ENCODE measurements around the gene KCNA10.

- TF ChIP-seq EZH2 (IDR thresholded peaks at IDR 0.05; ENCODE audit: borderline replicate concordance, control insufficient read depth, low read depth, low read length): no peak
- no peak for TF ChIP-seq ZNF622 (IDR thresholded peaks at IDR 0.05)
- no peak for TF ChIP-seq TARDBP (IDR thresholded peaks at IDR 0.05; ENCODE audit: borderline replicate concordance)
- TF ChIP-seq CTCF (IDR thresholded peaks at IDR 0.05 in 2 of 3, conservative IDR thresholded peaks at IDR 0.05 in 1 of 3; ENCODE audit: control insufficient read depth in 2 of 3, extremely low read depth in 1 of 3, insufficient read depth in 1 of 3, low read depth in 3 of 3, low read length in 3 of 3): no peak
- no peak for TF ChIP-seq YY1 (IDR thresholded peaks at IDR 0.05; ENCODE audit: low read depth, low read length)
- TF ChIP-seq POLR2AphosphoS5 (IDR thresholded peaks at IDR 0.05; ENCODE audit: low read length): no peak
- no peak for TF ChIP-seq SMC3 (IDR thresholded peaks at IDR 0.05; ENCODE audit: borderline replicate concordance, low read length)
- TF ChIP-seq SP1 (IDR thresholded peaks at IDR 0.05; ENCODE audit: low read depth, low read length): no peak
- TF ChIP-seq FOXK2 (IDR thresholded peaks at IDR 0.05): no peak
- no peak for TF ChIP-seq REST (IDR thresholded peaks at IDR 0.05; ENCODE audit: low read depth, low read length)
- TF ChIP-seq NFIC (IDR thresholded peaks at IDR 0.05; ENCODE audit: low read depth, low read length): no peak
- no peak for TF ChIP-seq ZSCAN29 (IDR thresholded peaks at IDR 0.05)
- TF ChIP-seq CREB1 (IDR thresholded peaks at IDR 0.05; ENCODE audit: low read depth): no peak
Observed at GRCh38 chr1:110483308-110483685, 35.7 kb downstream of the KCNA10 start.
